Measurements from ENCODE around the gene GIGYF2. TPM values are rescaled to one million over a fixed set of nuclear protein-coding genes. Genes with fewer than 3 reads are reported as not detected.

The GIGYF2 gene
- total and polyA plus RNA-seq, 2 of the 13 experiments (the other 11 are each of a cell fraction or from before 2014, with no cell fraction given): 44.9 to 73.5 TPM

DNA sequence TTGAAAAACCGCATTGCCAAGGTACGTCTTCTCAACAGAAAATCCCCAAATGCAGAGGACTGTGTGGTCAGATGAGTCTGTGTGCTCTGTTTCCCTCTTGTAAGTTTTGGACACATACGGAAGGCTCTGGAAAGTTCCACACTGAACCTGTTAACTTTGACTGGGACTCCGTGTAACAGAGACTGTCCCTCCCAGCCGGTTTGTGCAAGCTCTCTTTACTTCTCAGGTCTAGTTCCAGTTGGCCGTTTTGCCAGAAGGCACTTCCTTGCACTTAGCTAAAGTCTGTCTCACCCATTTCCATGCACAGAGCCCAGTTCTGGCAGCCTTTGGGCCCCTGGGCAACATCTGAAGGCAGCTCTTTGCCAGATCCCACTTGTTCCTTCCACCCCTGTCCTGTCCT is 41.7 kb upstream of the GIGYF2 start:
- FAIRE-seq: no peak
- Histone ChIP-seq H4K20me1 (ENCODE audit: insufficient read depth, low read length) (no peaks in the 10 kb centered on the region), H3K4me3 (replicated peaks in 1 of 3; ENCODE audit: insufficient read depth in 1 of 3, low read depth in 2 of 3, low read length in 3 of 3) (no peak overlapping the region), H3K79me2 (ENCODE audit: insufficient read depth, low read length) (no peaks in the 10 kb centered on the region), H3K9ac (ENCODE audit: insufficient read depth, low read depth, low read length) (no peak overlapping the region), H3K9me3 (ENCODE audit: low read length) (no peaks in the 10 kb centered on the region), H2AFZ (ENCODE audit: low read length) (no peak overlapping the region), H3K27ac (ENCODE audit: extremely low read length, insufficient read depth, low read length) (no peak overlapping the region), H3K36me3 (replicated peaks in 1 of 2; ENCODE audit: control insufficient read depth in 1 of 2, insufficient read depth in 2 of 2, low read length in 2 of 2) (no peaks in the 10 kb centered on the region), H3K4me1 (ENCODE audit: insufficient read depth, low read length) (peaks cover 20% of the 10 kb centered on the region), H3K4me2 (ENCODE audit: low read depth, low read length) (no peak overlapping the region), H3K27me3 (ENCODE audit: control insufficient read depth in 1 of 2, insufficient read depth in 2 of 2, low read length in 2 of 2) (0 out of 5 replicates have a peak, but pooled peaks cover 0 to 7% of the 10 kb centered on the region in 2 experiments)
- TF ChIP-seq, protein P1, sequence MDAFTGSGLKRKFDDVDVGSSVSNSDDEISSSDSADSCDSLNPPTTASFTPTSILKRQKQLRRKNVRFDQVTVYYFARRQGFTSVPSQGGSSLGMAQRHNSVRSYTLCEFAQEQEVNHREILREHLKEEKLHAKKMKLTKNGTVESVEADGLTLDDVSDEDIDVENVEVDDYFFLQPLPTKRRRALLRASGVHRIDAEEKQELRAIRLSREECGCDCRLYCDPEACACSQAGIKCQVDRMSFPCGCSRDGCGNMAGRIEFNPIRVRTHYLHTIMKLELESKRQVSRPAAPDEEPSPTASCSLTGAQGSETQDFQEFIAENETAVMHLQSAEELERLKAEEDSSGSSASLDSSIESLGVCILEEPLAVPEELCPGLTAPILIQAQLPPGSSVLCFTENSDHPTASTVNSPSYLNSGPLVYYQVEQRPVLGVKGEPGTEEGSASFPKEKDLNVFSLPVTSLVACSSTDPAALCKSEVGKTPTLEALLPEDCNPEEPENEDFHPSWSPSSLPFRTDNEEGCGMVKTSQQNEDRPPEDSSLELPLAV (CRISPR knock-in tag; conservative IDR thresholded peaks at IDR 0.05; ENCODE audit: low read depth): no peak
- TF ChIP-seq ZNF773 (CRISPR knock-in tag; IDR thresholded peaks at IDR 0.05; ENCODE audit: borderline replicate concordance) (no peak), SPEN (CRISPR knock-in tag; IDR thresholded peaks at IDR 0.05; ENCODE audit: low read depth) (no peak), TBP (CRISPR knock-in tag; IDR thresholded peaks at IDR 0.05) (no peak), AKAP8 (CRISPR knock-in tag; IDR thresholded peaks at IDR 0.05) (no peak), ZNF776 (CRISPR knock-in tag; IDR thresholded peaks at IDR 0.05) (no peak), NAIF1 (CRISPR knock-in tag; IDR thresholded peaks at IDR 0.05; ENCODE audit: borderline replicate concordance) (no peak), ZFY (CRISPR knock-in tag; IDR thresholded peaks at IDR 0.05) (no peak), ZNF605 (CRISPR knock-in tag; IDR thresholded peaks at IDR 0.05) (no peak), MBD4 (IDR thresholded peaks at IDR 0.05; ENCODE audit: borderline replicate concordance, low read length) (no peak), AHDC1 (CRISPR knock-in tag; IDR thresholded peaks at IDR 0.05; ENCODE audit: borderline replicate concordance) (no peak), SMARCE1 (IDR thresholded peaks at IDR 0.05; ENCODE audit: borderline replicate concordance) (no peak), NR3C1 (CRISPR knock-in tag; IDR thresholded peaks at IDR 0.05) (no peak)
- TF ChIP-seq, protein P2, sequence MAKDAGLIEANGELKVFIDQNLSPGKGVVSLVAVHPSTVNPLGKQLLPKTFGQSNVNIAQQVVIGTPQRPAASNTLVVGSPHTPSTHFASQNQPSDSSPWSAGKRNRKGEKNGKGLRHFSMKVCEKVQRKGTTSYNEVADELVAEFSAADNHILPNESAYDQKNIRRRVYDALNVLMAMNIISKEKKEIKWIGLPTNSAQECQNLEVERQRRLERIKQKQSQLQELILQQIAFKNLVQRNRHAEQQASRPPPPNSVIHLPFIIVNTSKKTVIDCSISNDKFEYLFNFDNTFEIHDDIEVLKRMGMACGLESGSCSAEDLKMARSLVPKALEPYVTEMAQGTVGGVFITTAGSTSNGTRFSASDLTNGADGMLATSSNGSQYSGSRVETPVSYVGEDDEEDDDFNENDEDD (CRISPR knock-in tag; IDR thresholded peaks at IDR 0.05; ENCODE audit: borderline replicate concordance): no peak
- ATAC-seq: no peak
- intact Hi-C loops (cut with micrococcal nuclease; ENCODE audit: unreplicated experiment): no loop called here
- no peak for DNase-seq (ENCODE audit: low spot score)
- in situ Hi-C loops (cut with HindIII; ENCODE audit: extremely low pct_ligation_motif_present, low pct_unique_long_range_greater_than_20kb): no loop called here
- CTCF ChIA-PET (ENCODE audit: low intra/inter-chr PET ratio, low total read pairs): no interaction called here
- BruUV-seq (replicated peaks): no TSS peak
- POLR2A ChIA-PET: no interaction called here
- 58% methylated on average over 6 of the region's 6 CpGs for WGBS (ENCODE audit: low lambda C conversion rate)
